K562 (cell line): ENCODE data around the gene RPL15. TPM values are rescaled to one million over a fixed set of nuclear protein-coding genes. Genes with fewer than 3 reads are reported as not detected.

Source experiments
- ETS2 ChIP-seq: IDR thresholded peaks from 2 replicates; pipeline ENCODE4 v1.6.1; 2016; ENCODE audit warnings: borderline replicate concordance, missing genetic modification characterization, mild to moderate bottlenecking, moderate library complexity, missing compliant biosample characterization; ENCODE audit not compliant: poor library complexity, severe bottlenecking
- ZNF589 ChIP-seq: fragments of 200-800 bp; sonication (Bioruptor generic); IDR thresholded peaks from 2 replicates; pipeline ENCODE4 v1.6.1; 2016; ENCODE audit warnings: low read depth, missing genetic modification characterization, missing compliant biosample characterization
- polyA plus RNA-seq, 8 experiments: library from polyadenylated mRNA; depleted of rRNA in 4 of 8; stranded (reverse) in 5 of 8; unstranded in 3 of 8; fragments of >200 nt; fragmentation: Nextera tagmentation in 2 of 8; fragmentation: Illumina TruSeq in 1 of 8; extraction: Ambion mirVana in 2 of 8; extraction: Trizol in 1 of 8; gene quantifications; 2 replicates each; pipeline versions ENCODE4 v1.2.1 to v1.2.3, GENCODE V29; 2011 to 2014; ENCODE audit warnings: inconsistent platforms in 1 of 8, missing spikeins in 1 of 8
- total RNA-seq, 7 experiments: library from RNA; depleted of rRNA in 6 of 7; stranded (reverse); fragments of >200 nt in 6 of 7; fragmentation: Illumina TruSeq in 2 of 7; extraction: Trizol in 2 of 7; gene quantifications; 2 replicates each; pipeline versions ENCODE4 v1.2.1 to v1.2.3, GENCODE V29; 2011 to 2021; ENCODE audit warnings: low replicate concordance in 1 of 7
- TF ChIP-seq, protein P1 (sequence below): fragments of 450-650 bp; IDR thresholded peaks from 2 replicates; pipeline ENCODE4 v1.6.1; 2016; ENCODE audit warnings: mild to moderate bottlenecking, moderate library complexity
- TF ChIP-seq, protein P2 (sequence below): fragments of 250-450 bp; sonication (Bioruptor Pico); IDR thresholded peaks from 2 replicates; pipeline ENCODE4 v1.4.0; 2020; ENCODE audit warnings: mild to moderate bottlenecking

RPL15 gene
- total and polyA plus RNA-seq, 9 of the 15 experiments (the other 6 are each of a cell fraction or from before 2014, with no cell fraction given), result 2,393 to 8,850 (median 3,928) TPM

DNA sequence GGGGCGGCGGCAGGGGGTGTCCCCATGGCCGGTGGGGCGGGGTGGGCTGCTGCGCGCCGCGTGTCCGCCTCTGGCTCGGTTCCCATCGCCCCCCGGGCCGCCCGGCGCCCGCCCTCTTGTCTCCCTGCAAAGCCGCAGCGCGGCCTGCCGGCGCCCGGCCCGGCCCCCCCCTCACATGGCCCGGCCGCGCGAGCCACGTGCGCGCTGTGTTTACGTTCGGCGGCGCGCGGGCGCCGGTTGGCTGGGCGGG is 28.7 kb downstream of the RPL15 start (continued):
- TF ChIP-seq, protein P1, sequence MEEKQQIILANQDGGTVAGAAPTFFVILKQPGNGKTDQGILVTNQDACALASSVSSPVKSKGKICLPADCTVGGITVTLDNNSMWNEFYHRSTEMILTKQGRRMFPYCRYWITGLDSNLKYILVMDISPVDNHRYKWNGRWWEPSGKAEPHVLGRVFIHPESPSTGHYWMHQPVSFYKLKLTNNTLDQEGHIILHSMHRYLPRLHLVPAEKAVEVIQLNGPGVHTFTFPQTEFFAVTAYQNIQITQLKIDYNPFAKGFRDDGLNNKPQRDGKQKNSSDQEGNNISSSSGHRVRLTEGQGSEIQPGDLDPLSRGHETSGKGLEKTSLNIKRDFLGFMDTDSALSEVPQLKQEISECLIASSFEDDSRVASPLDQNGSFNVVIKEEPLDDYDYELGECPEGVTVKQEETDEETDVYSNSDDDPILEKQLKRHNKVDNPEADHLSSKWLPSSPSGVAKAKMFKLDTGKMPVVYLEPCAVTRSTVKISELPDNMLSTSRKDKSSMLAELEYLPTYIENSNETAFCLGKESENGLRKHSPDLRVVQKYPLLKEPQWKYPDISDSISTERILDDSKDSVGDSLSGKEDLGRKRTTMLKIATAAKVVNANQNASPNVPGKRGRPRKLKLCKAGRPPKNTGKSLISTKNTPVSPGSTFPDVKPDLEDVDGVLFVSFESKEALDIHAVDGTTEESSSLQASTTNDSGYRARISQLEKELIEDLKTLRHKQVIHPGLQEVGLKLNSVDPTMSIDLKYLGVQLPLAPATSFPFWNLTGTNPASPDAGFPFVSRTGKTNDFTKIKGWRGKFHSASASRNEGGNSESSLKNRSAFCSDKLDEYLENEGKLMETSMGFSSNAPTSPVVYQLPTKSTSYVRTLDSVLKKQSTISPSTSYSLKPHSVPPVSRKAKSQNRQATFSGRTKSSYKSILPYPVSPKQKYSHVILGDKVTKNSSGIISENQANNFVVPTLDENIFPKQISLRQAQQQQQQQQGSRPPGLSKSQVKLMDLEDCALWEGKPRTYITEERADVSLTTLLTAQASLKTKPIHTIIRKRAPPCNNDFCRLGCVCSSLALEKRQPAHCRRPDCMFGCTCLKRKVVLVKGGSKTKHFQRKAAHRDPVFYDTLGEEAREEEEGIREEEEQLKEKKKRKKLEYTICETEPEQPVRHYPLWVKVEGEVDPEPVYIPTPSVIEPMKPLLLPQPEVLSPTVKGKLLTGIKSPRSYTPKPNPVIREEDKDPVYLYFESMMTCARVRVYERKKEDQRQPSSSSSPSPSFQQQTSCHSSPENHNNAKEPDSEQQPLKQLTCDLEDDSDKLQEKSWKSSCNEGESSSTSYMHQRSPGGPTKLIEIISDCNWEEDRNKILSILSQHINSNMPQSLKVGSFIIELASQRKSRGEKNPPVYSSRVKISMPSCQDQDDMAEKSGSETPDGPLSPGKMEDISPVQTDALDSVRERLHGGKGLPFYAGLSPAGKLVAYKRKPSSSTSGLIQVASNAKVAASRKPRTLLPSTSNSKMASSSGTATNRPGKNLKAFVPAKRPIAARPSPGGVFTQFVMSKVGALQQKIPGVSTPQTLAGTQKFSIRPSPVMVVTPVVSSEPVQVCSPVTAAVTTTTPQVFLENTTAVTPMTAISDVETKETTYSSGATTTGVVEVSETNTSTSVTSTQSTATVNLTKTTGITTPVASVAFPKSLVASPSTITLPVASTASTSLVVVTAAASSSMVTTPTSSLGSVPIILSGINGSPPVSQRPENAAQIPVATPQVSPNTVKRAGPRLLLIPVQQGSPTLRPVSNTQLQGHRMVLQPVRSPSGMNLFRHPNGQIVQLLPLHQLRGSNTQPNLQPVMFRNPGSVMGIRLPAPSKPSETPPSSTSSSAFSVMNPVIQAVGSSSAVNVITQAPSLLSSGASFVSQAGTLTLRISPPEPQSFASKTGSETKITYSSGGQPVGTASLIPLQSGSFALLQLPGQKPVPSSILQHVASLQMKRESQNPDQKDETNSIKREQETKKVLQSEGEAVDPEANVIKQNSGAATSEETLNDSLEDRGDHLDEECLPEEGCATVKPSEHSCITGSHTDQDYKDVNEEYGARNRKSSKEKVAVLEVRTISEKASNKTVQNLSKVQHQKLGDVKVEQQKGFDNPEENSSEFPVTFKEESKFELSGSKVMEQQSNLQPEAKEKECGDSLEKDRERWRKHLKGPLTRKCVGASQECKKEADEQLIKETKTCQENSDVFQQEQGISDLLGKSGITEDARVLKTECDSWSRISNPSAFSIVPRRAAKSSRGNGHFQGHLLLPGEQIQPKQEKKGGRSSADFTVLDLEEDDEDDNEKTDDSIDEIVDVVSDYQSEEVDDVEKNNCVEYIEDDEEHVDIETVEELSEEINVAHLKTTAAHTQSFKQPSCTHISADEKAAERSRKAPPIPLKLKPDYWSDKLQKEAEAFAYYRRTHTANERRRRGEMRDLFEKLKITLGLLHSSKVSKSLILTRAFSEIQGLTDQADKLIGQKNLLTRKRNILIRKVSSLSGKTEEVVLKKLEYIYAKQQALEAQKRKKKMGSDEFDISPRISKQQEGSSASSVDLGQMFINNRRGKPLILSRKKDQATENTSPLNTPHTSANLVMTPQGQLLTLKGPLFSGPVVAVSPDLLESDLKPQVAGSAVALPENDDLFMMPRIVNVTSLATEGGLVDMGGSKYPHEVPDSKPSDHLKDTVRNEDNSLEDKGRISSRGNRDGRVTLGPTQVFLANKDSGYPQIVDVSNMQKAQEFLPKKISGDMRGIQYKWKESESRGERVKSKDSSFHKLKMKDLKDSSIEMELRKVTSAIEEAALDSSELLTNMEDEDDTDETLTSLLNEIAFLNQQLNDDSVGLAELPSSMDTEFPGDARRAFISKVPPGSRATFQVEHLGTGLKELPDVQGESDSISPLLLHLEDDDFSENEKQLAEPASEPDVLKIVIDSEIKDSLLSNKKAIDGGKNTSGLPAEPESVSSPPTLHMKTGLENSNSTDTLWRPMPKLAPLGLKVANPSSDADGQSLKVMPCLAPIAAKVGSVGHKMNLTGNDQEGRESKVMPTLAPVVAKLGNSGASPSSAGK, result no peak
- TF ChIP-seq, protein P2, sequence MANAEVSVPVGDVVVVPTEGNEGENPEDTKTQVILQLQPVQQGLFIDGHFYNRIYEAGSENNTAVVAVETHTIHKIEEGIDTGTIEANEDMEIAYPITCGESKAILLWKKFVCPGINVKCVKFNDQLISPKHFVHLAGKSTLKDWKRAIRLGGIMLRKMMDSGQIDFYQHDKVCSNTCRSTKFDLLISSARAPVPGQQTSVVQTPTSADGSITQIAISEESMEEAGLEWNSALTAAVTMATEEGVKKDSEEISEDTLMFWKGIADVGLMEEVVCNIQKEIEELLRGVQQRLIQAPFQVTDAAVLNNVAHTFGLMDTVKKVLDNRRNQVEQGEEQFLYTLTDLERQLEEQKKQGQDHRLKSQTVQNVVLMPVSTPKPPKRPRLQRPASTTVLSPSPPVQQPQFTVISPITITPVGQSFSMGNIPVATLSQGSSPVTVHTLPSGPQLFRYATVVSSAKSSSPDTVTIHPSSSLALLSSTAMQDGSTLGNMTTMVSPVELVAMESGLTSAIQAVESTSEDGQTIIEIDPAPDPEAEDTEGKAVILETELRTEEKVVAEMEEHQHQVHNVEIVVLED (CRISPR knock-in tag), result peak; percentile 92; the same call in 1 of the 2 replicates
- TF ChIP-seq ZNF589 (CRISPR knock-in tag) (no peak), ETS2 (tag) (no peak)
